ENCODE measurements around the gene SCD. TPM values are rescaled to one million over a fixed set of nuclear protein-coding genes. Genes with fewer than 3 reads are reported as not detected.

SCD gene
- total and polyA plus RNA-seq, 2 of the 13 experiments (the other 11 are each of a cell fraction or from before 2014, with no cell fraction given): 492 to 512 TPM

DNA sequence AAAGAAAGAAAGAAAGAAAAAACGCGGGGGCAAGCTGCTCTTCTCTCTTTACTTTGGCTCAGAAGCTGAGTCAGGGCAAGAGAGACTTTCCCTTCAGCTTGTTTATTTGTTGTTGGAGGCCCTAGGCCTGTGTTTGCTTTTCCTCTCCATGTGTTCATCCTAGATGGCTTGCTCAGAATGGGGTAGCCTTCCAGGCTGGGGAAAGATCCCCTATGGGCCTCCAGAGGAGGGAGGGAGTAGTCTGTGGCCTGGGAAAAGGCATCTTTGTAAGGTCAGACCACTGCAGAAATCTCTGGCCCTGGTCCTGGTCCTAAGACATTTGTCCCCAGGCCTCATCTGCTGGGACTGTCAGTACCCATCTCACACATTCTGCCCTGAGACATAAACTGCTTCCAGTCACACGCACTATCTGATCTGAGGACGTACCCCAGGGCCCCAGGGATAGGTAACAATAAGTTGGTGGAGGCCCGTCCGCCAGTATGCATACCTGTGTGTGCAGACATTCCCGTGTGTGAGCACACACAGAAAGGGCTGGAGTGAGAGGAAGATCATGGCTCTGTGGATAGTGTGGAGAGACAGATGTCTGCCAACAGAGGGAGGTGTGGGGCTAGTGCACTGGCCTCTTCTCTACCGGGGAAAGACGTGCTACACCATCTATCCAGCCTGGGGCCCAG, 4.9 kb upstream of the SCD start (continued):
- TF ChIP-seq, protein P1, sequence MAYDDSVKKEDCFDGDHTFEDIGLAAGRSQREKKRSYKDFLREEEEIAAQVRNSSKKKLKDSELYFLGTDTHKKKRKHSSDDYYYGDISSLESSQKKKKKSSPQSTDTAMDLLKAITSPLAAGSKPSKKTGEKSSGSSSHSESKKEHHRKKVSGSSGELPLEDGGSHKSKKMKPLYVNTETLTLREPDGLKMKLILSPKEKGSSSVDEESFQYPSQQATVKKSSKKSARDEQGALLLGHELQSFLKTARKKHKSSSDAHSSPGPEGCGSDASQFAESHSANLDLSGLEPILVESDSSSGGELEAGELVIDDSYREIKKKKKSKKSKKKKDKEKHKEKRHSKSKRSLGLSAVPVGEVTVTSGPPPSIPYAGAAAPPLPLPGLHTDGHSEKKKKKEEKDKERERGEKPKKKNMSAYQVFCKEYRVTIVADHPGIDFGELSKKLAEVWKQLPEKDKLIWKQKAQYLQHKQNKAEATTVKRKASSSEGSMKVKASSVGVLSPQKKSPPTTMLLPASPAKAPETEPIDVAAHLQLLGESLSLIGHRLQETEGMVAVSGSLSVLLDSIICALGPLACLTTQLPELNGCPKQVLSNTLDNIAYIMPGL (CRISPR knock-in tag; IDR thresholded peaks at IDR 0.05; ENCODE audit: borderline replicate concordance in 1 of 2, low read depth in 1 of 2): peak; percentile 75 to 97
- TF ChIP-seq, protein P2, sequence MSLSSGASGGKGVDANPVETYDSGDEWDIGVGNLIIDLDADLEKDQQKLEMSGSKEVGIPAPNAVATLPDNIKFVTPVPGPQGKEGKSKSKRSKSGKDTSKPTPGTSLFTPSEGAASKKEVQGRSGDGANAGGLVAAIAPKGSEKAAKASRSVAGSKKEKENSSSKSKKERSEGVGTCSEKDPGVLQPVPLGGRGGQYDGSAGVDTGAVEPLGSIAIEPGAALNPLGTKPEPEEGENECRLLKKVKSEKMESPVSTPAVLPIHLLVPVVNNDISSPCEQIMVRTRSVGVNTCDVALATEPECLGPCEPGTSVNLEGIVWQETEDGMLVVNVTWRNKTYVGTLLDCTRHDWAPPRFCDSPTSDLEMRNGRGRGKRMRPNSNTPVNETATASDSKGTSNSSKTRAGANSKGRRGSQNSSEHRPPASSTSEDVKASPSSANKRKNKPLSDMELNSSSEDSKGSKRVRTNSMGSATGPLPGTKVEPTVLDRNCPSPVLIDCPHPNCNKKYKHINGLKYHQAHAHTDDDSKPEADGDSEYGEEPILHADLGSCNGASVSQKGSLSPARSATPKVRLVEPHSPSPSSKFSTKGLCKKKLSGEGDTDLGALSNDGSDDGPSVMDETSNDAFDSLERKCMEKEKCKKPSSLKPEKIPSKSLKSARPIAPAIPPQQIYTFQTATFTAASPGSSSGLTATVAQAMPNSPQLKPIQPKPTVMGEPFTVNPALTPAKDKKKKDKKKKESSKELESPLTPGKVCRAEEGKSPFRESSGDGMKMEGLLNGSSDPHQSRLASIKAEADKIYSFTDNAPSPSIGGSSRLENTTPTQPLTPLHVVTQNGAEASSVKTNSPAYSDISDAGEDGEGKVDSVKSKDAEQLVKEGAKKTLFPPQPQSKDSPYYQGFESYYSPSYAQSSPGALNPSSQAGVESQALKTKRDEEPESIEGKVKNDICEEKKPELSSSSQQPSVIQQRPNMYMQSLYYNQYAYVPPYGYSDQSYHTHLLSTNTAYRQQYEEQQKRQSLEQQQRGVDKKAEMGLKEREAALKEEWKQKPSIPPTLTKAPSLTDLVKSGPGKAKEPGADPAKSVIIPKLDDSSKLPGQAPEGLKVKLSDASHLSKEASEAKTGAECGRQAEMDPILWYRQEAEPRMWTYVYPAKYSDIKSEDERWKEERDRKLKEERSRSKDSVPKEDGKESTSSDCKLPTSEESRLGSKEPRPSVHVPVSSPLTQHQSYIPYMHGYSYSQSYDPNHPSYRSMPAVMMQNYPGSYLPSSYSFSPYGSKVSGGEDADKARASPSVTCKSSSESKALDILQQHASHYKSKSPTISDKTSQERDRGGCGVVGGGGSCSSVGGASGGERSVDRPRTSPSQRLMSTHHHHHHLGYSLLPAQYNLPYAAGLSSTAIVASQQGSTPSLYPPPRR (CRISPR knock-in tag; IDR thresholded peaks at IDR 0.05; ENCODE audit: borderline replicate concordance): peak; percentile 13; the same call in 1 of the 2 replicates
- TF ChIP-seq AHR (CRISPR knock-in tag; IDR thresholded peaks at IDR 0.05) (0 out of 2 replicates have a peak, but pooled peaks have one; percentile 13), IKZF1 (IDR thresholded peaks at IDR 0.05) (no peak), RAD51 (IDR thresholded peaks at IDR 0.05; ENCODE audit: borderline replicate concordance) (no peak), ARNTL (CRISPR knock-in tag; IDR thresholded peaks at IDR 0.05) (peak; percentile 33; the same call in 1 of the 2 replicates), KAT2B (IDR thresholded peaks at IDR 0.05; ENCODE audit: borderline replicate concordance, low read depth, low read length) (no peak), DNMT3B (CRISPR knock-in tag; conservative IDR thresholded peaks at IDR 0.05) (0 out of 2 replicates have a peak, but pooled peaks have one; percentile 26), ZEB1 (IDR thresholded peaks at IDR 0.05; ENCODE audit: insufficient replicate concordance, low read depth) (peak; percentile 35)
- TF ChIP-seq, protein P3, sequence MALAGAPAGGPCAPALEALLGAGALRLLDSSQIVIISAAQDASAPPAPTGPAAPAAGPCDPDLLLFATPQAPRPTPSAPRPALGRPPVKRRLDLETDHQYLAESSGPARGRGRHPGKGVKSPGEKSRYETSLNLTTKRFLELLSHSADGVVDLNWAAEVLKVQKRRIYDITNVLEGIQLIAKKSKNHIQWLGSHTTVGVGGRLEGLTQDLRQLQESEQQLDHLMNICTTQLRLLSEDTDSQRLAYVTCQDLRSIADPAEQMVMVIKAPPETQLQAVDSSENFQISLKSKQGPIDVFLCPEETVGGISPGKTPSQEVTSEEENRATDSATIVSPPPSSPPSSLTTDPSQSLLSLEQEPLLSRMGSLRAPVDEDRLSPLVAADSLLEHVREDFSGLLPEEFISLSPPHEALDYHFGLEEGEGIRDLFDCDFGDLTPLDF (CRISPR knock-in tag; IDR thresholded peaks at IDR 0.05): peak; percentile 12; the same call in 1 of the 2 replicates
- TF ChIP-seq, protein P4, sequence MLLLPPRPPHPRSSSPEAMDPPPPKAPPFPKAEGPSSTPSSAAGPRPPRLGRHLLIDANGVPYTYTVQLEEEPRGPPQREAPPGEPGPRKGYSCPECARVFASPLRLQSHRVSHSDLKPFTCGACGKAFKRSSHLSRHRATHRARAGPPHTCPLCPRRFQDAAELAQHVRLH (CRISPR knock-in tag; IDR thresholded peaks at IDR 0.05; ENCODE audit: borderline replicate concordance, low read depth): peak; percentile 51; the same call in 1 of the 2 replicates
- TF ChIP-seq, protein P5, sequence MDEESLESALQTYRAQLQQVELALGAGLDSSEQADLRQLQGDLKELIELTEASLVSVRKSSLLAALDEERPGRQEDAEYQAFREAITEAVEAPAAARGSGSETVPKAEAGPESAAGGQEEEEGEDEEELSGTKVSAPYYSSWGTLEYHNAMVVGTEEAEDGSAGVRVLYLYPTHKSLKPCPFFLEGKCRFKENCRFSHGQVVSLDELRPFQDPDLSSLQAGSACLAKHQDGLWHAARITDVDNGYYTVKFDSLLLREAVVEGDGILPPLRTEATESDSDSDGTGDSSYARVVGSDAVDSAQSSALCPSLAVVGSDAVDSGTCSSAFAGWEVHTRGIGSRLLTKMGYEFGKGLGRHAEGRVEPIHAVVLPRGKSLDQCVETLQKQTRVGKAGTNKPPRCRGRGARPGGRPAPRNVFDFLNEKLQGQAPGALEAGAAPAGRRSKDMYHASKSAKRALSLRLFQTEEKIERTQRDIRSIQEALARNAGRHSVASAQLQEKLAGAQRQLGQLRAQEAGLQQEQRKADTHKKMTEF (CRISPR knock-in tag; IDR thresholded peaks at IDR 0.05): peak; percentile 60; the same call in 1 of the 2 replicates
- TF ChIP-seq, protein P6, sequence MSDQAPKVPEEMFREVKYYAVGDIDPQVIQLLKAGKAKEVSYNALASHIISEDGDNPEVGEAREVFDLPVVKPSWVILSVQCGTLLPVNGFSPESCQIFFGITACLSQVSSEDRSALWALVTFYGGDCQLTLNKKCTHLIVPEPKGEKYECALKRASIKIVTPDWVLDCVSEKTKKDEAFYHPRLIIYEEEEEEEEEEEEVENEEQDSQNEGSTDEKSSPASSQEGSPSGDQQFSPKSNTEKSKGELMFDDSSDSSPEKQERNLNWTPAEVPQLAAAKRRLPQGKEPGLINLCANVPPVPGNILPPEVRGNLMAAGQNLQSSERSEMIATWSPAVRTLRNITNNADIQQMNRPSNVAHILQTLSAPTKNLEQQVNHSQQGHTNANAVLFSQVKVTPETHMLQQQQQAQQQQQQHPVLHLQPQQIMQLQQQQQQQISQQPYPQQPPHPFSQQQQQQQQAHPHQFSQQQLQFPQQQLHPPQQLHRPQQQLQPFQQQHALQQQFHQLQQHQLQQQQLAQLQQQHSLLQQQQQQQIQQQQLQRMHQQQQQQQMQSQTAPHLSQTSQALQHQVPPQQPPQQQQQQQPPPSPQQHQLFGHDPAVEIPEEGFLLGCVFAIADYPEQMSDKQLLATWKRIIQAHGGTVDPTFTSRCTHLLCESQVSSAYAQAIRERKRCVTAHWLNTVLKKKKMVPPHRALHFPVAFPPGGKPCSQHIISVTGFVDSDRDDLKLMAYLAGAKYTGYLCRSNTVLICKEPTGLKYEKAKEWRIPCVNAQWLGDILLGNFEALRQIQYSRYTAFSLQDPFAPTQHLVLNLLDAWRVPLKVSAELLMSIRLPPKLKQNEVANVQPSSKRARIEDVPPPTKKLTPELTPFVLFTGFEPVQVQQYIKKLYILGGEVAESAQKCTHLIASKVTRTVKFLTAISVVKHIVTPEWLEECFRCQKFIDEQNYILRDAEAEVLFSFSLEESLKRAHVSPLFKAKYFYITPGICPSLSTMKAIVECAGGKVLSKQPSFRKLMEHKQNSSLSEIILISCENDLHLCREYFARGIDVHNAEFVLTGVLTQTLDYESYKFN (CRISPR knock-in tag; conservative IDR thresholded peaks at IDR 0.05): peak; percentile 58
- TF ChIP-seq, protein P7, sequence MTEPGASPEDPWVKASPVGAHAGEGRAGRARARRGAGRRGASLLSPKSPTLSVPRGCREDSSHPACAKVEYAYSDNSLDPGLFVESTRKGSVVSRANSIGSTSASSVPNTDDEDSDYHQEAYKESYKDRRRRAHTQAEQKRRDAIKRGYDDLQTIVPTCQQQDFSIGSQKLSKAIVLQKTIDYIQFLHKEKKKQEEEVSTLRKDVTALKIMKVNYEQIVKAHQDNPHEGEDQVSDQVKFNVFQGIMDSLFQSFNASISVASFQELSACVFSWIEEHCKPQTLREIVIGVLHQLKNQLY (CRISPR knock-in tag; IDR thresholded peaks at IDR 0.05): peak; percentile 32; the same call in 1 of the 2 replicates
